Measurements from ENCODE around the gene SLC6A1. TPM values are rescaled to one million over a fixed set of nuclear protein-coding genes. Genes with fewer than 3 reads are reported as not detected.
A peak's percentile ranks its signal among the peaks of the same experiment; 100 is the strongest.

SLC6A1 gene
- 0.62 TPM for total RNA-seq
- long read RNA-seq = 0 reads

DNA sequence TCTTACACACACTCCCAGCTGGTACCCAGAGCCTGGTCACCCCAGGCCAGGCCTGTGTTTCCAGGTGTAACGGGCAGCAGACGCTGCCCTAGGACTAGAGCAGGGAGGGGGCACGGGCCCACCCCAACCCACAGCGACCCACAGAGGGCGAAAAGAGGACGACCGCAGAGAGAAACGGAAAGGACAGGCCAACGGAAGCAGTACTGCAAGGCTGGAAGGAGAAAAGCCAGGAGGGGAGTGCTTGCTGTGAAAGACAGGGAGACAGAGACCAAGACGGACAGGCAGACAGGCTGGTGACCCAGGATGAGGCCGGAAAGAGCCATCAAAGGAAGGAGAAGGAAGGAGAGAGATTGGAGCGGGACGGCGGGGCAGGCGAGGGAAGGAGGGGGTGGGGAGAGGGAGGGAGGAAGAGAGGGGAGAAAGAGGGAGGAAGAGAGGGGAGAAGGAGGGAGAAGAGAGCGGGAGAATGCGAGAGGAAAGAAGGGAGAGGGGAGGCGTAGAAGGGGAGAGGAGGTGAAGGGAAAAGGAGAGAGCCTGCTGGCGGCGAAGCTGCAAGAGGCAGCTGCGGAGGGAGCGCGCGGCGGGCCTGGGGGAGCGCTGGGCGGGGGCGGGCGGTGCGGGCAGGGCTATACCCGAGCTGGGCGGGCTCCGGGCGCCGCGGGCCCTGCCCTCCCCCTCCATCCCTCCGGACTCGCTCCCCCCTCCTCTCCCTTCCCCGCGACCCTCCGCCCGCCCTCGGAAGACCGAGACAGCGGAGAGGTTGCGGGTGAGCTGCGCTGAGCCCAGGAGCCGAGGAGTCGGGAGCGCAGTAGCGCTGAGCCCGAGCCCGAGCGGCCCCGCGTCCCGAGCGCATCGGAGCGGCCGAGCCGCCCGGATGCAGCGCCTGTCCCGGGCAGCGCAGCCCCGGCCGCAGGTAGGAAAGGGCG, at the start of gene SLC6A1:
Gene SLC6A1, plus strand, starts transcription at position 732 of the 926 bp plus-strand sequence. CDS start 24,464 bp downstream, outside the sequence.
- intact Hi-C loops (cut with micrococcal nuclease) = no loop called here
- DNase-seq = peak; percentile 52
- peak; percentile 90 for ATAC-seq

- ATAC-seq (no peak), DNase-seq (no peak)
- intact Hi-C loops (cut with micrococcal nuclease) = loop anchor here (5.0 kb wide), 1 partner anchor 112 kb away; no protein-coding TSS in a partner anchor
Measured at GRCh38 chr3:10944866-10945265, 47.7 kb upstream of the SLC6A1 start.

DNA sequence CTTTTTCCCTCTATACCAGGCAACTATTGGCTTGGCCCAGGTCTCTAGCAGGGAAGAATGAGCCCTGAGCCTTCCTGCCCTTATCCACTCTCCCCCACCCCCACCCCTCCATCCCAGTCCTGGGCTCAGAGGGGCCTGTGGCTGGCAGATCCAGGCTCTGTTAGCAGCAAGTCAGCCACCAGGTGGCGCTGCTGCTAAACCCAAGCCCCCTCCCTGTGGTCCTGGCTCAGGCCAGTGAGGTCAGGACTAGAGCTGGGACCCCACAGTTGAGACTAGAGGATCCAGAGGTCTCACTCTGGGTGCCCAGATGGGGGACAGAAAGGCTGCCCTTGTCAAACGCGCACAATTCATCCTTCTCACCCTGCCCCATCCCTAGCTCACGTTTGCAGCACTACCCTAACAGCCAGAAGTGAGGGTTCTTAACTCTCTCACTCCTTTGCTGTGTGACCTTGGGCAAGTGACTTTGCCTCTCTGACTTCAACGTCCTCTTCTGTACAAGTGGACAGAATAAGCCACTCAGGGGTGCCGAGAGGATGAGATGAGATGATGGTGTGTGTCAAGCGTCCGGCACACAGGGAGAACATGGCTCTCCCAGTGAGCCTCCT, 46.8 kb upstream of the SLC6A1 start:
- intact Hi-C loops (cut with micrococcal nuclease) = loop anchor here (5.0 kb wide), 1 partner anchor 112 kb away; no protein-coding TSS in a partner anchor
- DNase-seq (peak; percentile 84), ATAC-seq (peak; percentile 87)

GRCh38 chr3:10946526-10946925, 46.0 kb upstream of the SLC6A1 start:
- ATAC-seq (no peak), DNase-seq (no peak)
- intact Hi-C loops (cut with micrococcal nuclease) = loop anchor here (5.0 kb wide), 1 partner anchor 111 kb away; no protein-coding TSS in a partner anchor

GRCh38 chr3:10948326-10948725, 44.2 kb upstream of the SLC6A1 start:
- no peak for ATAC-seq
- intact Hi-C loops (cut with micrococcal nuclease) = loop anchor here (5.0 kb wide), 1 partner anchor 109 kb away; no protein-coding TSS in a partner anchor
- DNase-seq = no peak

- DNase-seq (no peak), ATAC-seq (peak; percentile 21)
- intact Hi-C loops (cut with micrococcal nuclease) = loop anchor here (5.0 kb wide), 1 partner anchor 108 kb away; no protein-coding TSS in a partner anchor
Measured at GRCh38 chr3:10949197-10949596, 43.4 kb upstream of the SLC6A1 start.

- ATAC-seq = peak; percentile 71
- intact Hi-C loops (cut with micrococcal nuclease) = no loop called here
- DNase-seq = peak; percentile 54
Measured at GRCh38 chr3:10950476-10951294, 41.9 kb upstream of the SLC6A1 start.

DNA sequence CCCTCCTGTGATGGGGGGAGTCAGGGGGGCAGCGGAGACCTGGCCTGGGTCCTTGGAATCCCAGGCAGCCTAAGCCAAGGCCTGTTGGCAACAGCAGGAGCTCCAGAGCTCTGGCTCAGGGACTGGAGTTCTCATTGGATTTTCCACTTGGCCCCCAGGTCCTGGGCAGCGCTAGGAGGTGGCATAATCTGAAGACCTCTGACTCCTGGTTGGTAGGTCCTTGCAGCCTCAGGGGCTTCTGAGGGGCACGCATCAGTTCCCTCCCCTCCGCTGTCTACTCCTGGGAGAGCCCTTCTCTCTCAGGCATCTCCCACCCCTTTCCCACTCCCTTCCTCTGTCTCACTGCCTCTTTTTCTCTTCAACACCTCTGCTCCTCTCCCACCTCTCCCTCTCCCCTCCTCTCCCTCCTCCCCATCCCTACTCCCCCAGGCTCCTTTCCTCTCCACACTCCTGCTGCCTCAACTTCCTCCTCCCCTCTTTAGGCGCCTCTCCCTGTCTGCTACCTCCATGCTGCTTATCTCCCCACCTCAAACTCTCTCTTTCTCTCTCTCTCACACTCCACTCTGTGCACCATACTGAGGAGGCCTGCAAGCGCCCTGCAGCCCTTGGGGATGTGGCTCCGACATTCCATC, 41.1 kb upstream of the SLC6A1 start:
- DNase-seq (no peak), ATAC-seq (no peak)
- intact Hi-C loops (cut with micrococcal nuclease) = no loop called here

- DNase-seq = no peak
- intact Hi-C loops (cut with micrococcal nuclease) = no loop called here
- ATAC-seq = no peak
Measured at GRCh38 chr3:10952525-10952924, 40.0 kb upstream of the SLC6A1 start.

GRCh38 chr3:10954740-10955139, 37.8 kb upstream of the SLC6A1 start:
- no peak for ATAC-seq
- DNase-seq = no peak
- intact Hi-C loops (cut with micrococcal nuclease) = no loop called here

DNA sequence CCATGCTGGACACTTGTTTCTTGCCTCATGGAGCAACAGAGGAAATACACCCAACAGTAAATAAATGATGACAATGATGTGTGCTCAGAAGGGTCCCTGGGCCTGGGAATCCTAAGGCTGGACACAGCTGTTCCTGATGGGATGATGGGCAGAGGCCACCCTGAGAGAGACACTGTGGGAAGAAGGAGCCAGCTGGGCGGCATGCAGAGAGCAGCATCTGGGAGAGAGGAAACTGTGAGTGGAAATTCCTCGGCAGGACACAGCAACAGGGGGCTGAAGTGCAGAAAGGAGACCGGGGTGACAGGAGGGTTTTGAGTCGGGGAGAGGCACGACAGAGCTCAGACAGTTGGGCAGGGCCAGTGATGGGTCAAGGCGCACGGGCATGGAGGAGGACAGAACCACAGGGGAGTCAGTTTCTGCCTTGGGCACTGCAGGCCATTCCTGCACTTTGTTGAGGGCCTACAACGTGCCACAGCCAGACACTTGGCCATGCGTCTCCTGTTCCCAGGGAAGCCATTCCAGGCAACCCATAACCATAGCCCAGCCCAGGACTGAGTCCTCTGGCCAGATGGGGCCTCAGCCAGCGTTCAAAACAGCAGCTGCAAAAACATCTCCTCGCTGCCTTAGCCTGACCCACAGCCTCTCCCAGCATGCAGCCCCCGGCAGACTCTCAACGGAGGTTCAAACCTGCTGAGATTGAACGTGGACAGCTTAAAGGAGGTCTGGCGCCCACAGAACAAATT, 36.7 kb upstream of the SLC6A1 start:
- peak; percentile 78 for ATAC-seq
- intact Hi-C loops (cut with micrococcal nuclease) = no loop called here
- DNase-seq = peak; percentile 67

DNA sequence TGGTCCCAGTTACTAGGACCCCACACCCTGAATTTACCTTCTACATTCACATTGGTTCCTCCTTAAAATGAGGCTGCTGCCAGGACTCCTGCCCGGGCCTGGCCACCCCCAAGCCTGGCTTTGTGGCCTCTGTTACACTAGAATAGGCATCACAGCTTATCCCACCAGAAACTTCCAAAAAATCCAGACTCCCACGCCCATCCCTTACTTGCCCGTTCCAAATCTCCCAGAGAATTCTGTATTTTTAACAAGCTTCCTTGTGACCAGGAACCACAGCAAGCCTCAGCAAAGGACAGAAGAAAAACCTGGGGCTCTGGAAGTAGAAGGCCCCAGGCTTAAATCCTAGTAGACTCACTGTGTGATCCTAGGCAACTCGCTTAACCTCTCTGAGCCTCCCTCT, 36.0 kb upstream of the SLC6A1 start:
- DNase-seq (no peak), ATAC-seq (no peak)
- intact Hi-C loops (cut with micrococcal nuclease) = no loop called here

DNA sequence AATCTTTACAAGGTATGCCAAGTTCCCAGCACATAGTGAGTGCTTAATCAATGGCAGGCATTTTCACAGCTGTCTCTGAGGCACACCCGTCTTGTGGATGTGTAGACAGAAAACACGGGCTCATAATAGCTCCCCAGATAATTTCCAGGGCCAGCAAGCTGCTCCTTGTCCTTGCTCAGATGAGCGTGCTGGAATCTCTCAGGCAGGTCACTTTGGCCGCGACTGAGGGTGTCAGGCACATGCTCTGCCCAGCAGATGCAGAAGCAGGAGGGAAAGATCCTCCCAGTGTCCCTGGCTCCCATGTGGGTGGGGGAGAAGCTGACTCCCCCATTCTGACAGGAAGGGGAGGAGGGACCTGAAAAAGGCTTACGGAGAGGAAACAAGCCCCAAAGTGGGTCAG, 35.6 kb upstream of the SLC6A1 start:
- ATAC-seq = peak; percentile 73
- intact Hi-C loops (cut with micrococcal nuclease) = no loop called here
- peak; percentile 69 for DNase-seq

DNA sequence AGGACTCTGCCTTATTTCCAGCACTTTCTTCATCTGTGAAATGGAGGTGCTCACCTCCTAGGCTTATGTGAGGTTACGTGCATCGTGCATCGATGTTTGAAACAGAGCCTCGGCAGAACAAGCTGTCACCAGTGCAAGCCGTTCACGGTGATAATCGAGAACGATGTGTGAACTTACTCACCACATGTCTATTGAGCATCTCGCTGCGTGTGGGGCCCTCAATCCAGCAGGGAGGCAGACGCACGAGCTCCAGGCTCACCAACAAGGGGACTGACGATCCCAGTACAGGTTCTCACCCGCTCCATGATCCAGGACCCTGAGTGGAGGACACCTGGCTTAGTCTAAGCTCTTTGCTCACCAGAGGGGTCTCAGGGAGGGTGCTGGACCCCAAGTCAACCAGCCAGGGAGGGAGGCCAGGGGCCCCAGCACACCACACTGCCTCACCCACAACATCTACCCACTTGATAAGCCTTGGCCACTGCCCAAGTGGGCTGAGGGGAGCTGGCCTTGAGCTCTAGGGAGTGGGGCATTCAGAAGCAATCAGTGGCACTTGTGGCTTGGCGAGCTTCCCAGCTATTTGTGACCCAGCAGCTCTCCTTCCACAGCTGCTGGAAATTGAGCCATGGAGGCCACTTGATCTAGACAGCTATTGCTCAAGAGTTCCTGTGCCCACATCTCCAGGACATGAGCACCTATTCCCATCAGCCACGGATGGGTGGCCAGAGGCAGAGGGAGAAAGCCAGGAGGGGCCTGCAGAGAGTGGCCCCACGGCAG, 34.4 kb upstream of the SLC6A1 start:
- DNase-seq = peak; percentile 85

DNA sequence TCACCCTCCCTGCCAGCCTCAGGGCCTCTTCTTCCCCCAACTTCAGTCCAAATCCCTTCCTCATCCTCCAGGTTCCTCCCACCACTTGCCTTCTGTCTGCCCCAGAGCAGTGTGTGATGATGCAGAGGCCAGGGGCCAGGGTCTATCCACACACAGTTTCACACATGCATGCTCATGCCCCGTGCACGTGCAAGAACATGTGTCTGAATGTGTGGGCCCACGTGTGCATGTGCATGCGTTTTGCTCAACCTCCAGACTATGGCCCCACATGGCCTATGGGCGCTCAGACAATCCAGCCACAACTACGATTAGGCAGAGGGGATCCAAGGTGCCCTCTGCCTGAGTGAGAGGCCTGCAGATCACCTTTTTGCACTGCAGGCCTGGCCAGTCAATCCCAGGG, 32.3 kb upstream of the SLC6A1 start:
- intact Hi-C loops (cut with micrococcal nuclease) = no loop called here
- ATAC-seq = no peak
- no peak for DNase-seq

More for the DNA sequence above, 34.4 kb upstream of the SLC6A1 start:
- ATAC-seq = peak; percentile 75
- intact Hi-C loops (cut with micrococcal nuclease) = no loop called here

DNA sequence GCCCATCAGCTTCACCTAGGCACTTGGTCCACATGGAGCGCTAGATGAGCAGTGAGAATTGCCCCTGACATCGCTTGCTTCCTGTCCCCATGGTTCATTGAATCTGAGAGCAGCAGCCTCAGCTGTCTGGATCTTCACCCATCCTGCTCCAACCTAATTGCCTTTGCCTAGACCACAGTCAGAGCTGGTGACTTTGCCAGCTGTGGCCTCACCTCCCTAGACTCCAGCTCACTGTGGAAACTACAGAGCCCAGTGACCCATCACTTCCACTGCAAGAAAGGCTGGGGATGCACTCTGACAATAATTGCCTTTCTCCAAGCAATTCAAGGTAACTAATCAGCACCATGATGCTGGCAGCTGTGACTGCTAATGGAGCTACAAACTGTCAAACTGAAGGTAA, 30.6 kb upstream of the SLC6A1 start:
- intact Hi-C loops (cut with micrococcal nuclease) = no loop called here
- ATAC-seq (no peak), DNase-seq (no peak)

GRCh38 chr3:10962481-10963036, 30.0 kb upstream of the SLC6A1 start:
- no peak for DNase-seq
- no peak for ATAC-seq
- intact Hi-C loops (cut with micrococcal nuclease) = no loop called here

Data from left ventricle myocardium superior (tissue), 1 donor.